Astrocyte of the cerebellum (primary cell): ENCODE measurements around the gene MEA1.

Source experiments
- DNase-seq: peaks from one replicate; pipeline ENCODE4 v3.0.0-alpha.2; 2011; ENCODE audit warnings: low read depth
- H3K4me3 ChIP-seq: 2 replicates; pipeline ENCODE4 v1.5.1; 2011; ENCODE audit warnings: mild to moderate bottlenecking, low read depth, low read length, moderate library complexity
- in situ Hi-C: cut with HindIII; loops from 2 replicates; pipeline ENCODE4 v1.10.0; 2017; ENCODE audit warnings: low sequenced_read_pairs
- TF ChIP-seq, protein P1 (sequence below): IDR thresholded peaks from 2 replicates; pipeline ENCODE4 v1.5.1; 2012; ENCODE audit warnings: low read length, low read depth, moderate library complexity, mild to moderate bottlenecking; ENCODE audit errors: missing control alignments

The MEA1 gene

GRCh38 chr6:42978839-42979522, 34.8 kb downstream of the MEA1 start, which contains the start of gene PEX6:
TSS of gene PEX6 (minus strand) at chr6:42979181. CDS start at chr6:42979150, 31 bp downstream.
- peak within 1 kb of the TSS; percentile 73 for H3K4me3 ChIP-seq
- TF ChIP-seq, protein P1, sequence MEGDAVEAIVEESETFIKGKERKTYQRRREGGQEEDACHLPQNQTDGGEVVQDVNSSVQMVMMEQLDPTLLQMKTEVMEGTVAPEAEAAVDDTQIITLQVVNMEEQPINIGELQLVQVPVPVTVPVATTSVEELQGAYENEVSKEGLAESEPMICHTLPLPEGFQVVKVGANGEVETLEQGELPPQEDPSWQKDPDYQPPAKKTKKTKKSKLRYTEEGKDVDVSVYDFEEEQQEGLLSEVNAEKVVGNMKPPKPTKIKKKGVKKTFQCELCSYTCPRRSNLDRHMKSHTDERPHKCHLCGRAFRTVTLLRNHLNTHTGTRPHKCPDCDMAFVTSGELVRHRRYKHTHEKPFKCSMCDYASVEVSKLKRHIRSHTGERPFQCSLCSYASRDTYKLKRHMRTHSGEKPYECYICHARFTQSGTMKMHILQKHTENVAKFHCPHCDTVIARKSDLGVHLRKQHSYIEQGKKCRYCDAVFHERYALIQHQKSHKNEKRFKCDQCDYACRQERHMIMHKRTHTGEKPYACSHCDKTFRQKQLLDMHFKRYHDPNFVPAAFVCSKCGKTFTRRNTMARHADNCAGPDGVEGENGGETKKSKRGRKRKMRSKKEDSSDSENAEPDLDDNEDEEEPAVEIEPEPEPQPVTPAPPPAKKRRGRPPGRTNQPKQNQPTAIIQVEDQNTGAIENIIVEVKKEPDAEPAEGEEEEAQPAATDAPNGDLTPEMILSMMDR: no peak
- DNase-seq: peak; percentile 35
- in situ Hi-C loops: no loop called here

DNA sequence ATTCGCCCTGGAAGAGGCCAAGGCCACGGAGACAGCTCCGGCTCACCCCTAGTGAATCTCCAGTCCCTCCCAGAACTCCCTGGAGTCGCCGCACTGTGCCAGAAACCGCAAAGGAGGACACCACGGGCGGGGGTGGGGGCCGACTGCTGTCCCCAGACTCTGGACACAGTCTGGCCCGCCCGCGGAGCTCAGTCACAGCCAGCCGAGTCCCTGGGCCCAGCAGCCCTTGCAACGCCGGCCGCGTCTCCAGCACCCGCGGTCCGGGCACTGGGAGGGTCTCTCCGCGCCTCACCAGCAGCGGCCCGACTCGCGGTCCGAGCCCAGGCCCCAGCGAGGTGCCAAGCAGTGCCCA, 35.3 kb downstream of the MEA1 start:
- TF ChIP-seq, protein P1: no peak
- peak overlapping the region; percentile 73 for H3K4me3 ChIP-seq
- DNase-seq: no peak
- in situ Hi-C loops: no loop called here

- H3K4me3 ChIP-seq: no peak overlapping the region
- in situ Hi-C loops: no loop called here
- no peak for DNase-seq
- TF ChIP-seq, protein P1: no peak
Measured at GRCh38 chr6:42974919-42975505, 38.7 kb downstream of the MEA1 start.

GRCh38 chr6:42973926-42974325, 39.8 kb downstream of the MEA1 start:
- in situ Hi-C loops: no loop called here
- TF ChIP-seq, protein P1: no peak
- DNase-seq: no peak
- H3K4me3 ChIP-seq: no peak overlapping the region

DNA sequence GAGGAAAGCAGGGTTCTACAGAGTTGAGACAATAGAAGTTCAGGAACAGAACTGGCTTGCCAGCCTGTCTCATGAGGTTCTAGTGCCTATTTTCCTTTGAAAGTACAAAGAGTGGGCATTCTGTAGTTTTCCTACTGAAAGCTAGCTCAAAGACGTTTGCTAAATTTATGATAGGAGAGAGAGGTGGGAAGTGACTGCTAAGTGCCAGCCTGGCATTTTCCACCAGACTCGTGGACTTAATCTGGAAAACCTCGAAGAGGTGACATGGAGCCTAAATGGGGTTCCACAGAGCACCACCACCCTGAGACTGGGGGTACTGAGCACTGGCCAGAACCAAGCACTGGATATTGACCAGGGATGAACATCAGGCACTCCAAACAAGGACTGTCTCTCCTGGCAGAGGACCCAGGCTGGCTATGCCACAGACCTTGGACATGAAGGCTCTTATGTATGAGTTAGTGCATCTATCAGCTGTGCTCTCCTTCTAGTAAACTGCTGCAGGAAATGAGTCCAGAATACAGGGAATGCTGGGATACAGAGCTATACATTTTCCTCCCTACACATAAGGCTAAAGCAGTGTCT, 41.9 kb downstream of the MEA1 start:
- TF ChIP-seq, protein P1: no peak
- in situ Hi-C loops: no loop called here
- no peak for DNase-seq
- H3K4me3 ChIP-seq: no peak overlapping the region

DNA sequence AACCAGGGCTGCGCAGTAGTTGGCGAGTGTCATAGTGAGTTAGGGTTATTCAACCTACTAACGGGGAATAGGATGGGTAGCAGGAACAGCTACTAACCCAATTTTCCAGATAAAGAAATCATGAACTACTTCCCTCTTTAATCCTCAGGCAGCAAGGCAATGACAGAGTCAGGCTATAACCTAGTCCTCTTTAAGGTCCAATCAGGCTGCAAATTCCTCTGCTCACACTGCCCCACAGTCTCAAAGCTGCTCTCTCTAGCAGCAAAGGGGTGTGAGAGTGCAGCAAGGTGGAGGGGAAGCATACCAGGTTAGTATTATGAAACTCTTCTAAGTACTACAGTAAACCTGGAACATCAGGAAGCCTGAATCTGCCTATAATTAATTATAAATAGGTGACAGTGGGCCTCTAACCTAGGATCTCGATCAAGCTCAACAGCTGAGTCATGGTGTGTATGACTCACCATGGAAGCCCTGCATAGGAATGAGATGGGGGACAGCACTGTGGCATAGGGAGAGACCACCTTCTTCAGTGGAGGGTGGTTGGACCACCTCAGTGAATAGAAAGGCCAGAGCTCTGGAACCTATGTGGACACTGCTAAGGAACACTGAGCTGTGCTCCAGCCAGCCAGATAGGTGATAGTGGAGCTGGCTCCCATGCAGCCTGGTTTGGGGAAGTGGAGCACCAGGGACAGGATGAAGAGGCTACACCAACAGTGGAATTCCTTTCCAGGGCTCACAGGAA, 42.7 kb downstream of the MEA1 start:
- TF ChIP-seq, protein P1: no peak
- no peak overlapping the region for H3K4me3 ChIP-seq
- no peak for DNase-seq
- in situ Hi-C loops: no loop called here
